ENCODE measurements around the gene CLCN1.
"Not testable (repeated sequence)": the region's sequence is repeated elsewhere in the genome, so short reads cannot be mapped to it uniquely, and the experiment has no call there.

DNA sequence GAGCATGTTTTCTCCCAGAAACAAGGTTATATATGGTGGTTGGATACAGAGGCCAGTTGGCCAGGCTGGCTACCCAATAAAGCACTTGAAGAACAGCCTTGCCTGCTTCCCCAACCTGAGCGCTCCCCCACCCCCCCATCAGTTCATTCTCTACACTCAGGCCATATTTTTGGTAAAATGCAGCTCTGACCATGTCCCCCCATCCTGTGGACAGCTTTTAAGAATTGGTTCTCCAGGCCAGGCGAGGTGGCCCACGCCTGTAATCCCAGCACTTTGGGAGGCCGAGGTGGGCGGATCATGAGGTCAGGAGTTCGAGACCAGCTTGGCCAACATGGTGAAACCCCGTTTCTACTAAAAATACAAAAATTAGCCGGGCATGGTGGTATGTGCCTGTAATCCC is 76.5 kb downstream of the CLCN1 start:
- TF ChIP-seq, protein P1, sequence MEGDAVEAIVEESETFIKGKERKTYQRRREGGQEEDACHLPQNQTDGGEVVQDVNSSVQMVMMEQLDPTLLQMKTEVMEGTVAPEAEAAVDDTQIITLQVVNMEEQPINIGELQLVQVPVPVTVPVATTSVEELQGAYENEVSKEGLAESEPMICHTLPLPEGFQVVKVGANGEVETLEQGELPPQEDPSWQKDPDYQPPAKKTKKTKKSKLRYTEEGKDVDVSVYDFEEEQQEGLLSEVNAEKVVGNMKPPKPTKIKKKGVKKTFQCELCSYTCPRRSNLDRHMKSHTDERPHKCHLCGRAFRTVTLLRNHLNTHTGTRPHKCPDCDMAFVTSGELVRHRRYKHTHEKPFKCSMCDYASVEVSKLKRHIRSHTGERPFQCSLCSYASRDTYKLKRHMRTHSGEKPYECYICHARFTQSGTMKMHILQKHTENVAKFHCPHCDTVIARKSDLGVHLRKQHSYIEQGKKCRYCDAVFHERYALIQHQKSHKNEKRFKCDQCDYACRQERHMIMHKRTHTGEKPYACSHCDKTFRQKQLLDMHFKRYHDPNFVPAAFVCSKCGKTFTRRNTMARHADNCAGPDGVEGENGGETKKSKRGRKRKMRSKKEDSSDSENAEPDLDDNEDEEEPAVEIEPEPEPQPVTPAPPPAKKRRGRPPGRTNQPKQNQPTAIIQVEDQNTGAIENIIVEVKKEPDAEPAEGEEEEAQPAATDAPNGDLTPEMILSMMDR (IDR thresholded peaks at IDR 0.05; ENCODE audit: low read length): not testable (repeated sequence)
- TF ChIP-seq EZH2phosphoT487 (IDR thresholded peaks at IDR 0.05; ENCODE audit: low read length); EZH2 (optimal IDR thresholded peaks at IDR 0.05; ENCODE audit: low read depth, low read length): not testable (repeated sequence)
